ENCODE results near the gene RRAGB. TPM values are rescaled to one million over a fixed set of nuclear protein-coding genes. Genes with fewer than 3 reads are reported as not detected.
"Not testable (repeated sequence)": the region's sequence is repeated elsewhere in the genome, so short reads cannot be mapped to it uniquely, and the experiment has no call there.

The RRAGB gene
- total and polyA plus RNA-seq, 2 donors (not counting 1 experiment from before 2014, with no cell fraction given) = 21.3 to 31.4 TPM

DNA sequence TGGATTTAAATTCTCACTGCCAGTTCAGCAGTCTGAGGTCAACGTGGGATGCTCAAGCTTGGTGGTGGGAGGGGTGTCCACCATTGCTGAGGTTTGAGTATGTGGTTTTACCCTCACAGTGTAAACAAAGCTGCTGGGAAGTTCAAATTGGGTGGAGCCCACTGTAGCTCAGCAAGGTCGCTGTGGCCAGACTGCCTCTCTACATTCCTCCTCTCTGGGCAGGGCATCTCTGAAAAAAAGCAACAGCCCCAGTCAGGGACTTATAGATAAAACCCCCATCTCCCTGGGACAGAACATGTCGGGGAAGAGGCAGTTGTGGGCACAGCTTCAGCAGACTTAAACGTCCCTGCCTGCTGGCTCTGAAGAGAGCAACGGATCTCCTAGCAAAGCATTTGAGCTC lies 14.9 kb upstream of the RRAGB start:
- CTCF ChIA-PET = interaction anchor here (0.8 kb wide), 1 partner anchor 15 kb away, joined by 3 read pairs; the partner anchor contains the start of gene RRAGB
- Mint-ChIP-seq H3K9me3 (ENCODE audit: insufficient read depth) (peaks cover 2% of the 10 kb centered on the region), H3K4me1 (peaks cover 9% of the 10 kb centered on the region)

DNA sequence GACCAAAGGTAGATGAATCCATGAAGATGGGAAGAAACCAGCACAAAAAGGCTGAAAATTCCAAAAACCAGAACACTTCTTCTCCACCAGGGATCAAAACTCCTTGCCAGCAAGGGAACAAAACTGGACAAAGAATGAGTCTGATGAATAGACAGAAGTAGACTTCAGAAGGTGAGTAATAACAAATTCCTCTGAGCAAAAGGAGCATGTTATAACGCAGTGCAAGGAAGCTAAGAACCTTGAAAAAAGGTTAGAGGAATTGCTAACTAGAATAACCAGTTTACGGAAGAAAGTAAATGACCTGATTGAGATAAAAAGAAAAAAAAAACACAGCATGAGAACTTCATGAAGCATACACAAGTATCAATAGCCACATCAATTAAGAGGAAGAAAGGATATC lies 14.1 kb upstream of the RRAGB start:
- H3K27me3 Mint-ChIP-seq; H3K4me3 ChIP-seq (ENCODE audit: control extremely low read depth in 1 of 5, extremely low read depth in 1 of 5, insufficient read depth in 1 of 5, low read depth in 2 of 5, low read length in 4 of 5); ATAC-seq (ENCODE audit: low read depth); DNase-seq; H3K9me3 Mint-ChIP-seq (ENCODE audit: insufficient read depth); H3K4me3 Mint-ChIP-seq; H3K4me1 ChIP-seq (ENCODE audit: control insufficient read depth in 2 of 2, insufficient read depth in 2 of 2, low read length in 2 of 2); H3K79me2 ChIP-seq (ENCODE audit: control insufficient read depth, insufficient read depth, low read length); H3K4me1 Mint-ChIP-seq; H3K27ac Mint-ChIP-seq; H4K20me1 ChIP-seq (ENCODE audit: control insufficient read depth, insufficient read depth, low read length, poor library complexity, severe bottlenecking); H3K27me3 ChIP-seq (replicated peaks in 1 of 4; ENCODE audit: control extremely low read depth in 1 of 4, control insufficient read depth in 3 of 4, insufficient read depth in 4 of 4, low read length in 3 of 4); POLR2A ChIA-PET; H2AFZ ChIP-seq (ENCODE audit: insufficient read depth, low read depth, low read length, poor library complexity, severe bottlenecking); H3K9ac ChIP-seq (ENCODE audit: low read length); H3K27ac ChIP-seq (ENCODE audit: low read length in 2 of 2); H3K4me2 ChIP-seq (replicated peaks; ENCODE audit: low read depth, low read length, poor library complexity, severe bottlenecking); H3K36me3 ChIP-seq (replicated peaks in 1 of 2; ENCODE audit: control extremely low read depth in 1 of 2, control insufficient read depth in 1 of 2, extremely low read depth in 1 of 2, insufficient read depth in 2 of 2, low read length in 1 of 2); intact Hi-C loops (cut with micrococcal nuclease): not testable (repeated sequence)
- H3K9me3 ChIP-seq (ENCODE audit: control extremely low read depth in 1 of 3, control insufficient read depth in 2 of 3, insufficient read depth in 1 of 3, low read length in 2 of 3) = peaks cover 0 to 12% (median 0%) of the 10 kb centered on the region in 3 donors
- CTCF ChIA-PET = interaction anchor here (0.8 kb wide), 1 partner anchor 14 kb away, joined by 3 read pairs; the partner anchor contains the start of gene RRAGB
- WGBS (ENCODE audit: insufficient coverage) = no CpG with 5 or more reads among the region's 2 CpGs

More for the DNA sequence above, 14.9 kb upstream of the RRAGB start:
- POLR2A ChIA-PET = no interaction called here
- Histone ChIP-seq H3K79me2 (ENCODE audit: control insufficient read depth, insufficient read depth, low read length) (no peaks in the 10 kb centered on the region), H3K4me3 (ENCODE audit: control extremely low read depth in 1 of 5, extremely low read depth in 1 of 5, insufficient read depth in 1 of 5, low read depth in 2 of 5, low read length in 4 of 5) (no peak overlapping the region), H3K36me3 (replicated peaks in 1 of 2; ENCODE audit: control extremely low read depth in 1 of 2, control insufficient read depth in 1 of 2, extremely low read depth in 1 of 2, insufficient read depth in 2 of 2, low read length in 1 of 2) (no peaks in the 10 kb centered on the region), H3K4me2 (replicated peaks; ENCODE audit: low read depth, low read length, poor library complexity, severe bottlenecking) (no peak overlapping the region), H4K20me1 (ENCODE audit: control insufficient read depth, insufficient read depth, low read length, poor library complexity, severe bottlenecking) (no peaks in the 10 kb centered on the region), H2AFZ (ENCODE audit: insufficient read depth, low read depth, low read length, poor library complexity, severe bottlenecking) (no peak overlapping the region), H3K9ac (ENCODE audit: low read length) (no peak overlapping the region), H3K4me1 (ENCODE audit: control insufficient read depth in 2 of 2, insufficient read depth in 2 of 2, low read length in 2 of 2) (no peaks in the 10 kb centered on the region), H3K27me3 (replicated peaks in 1 of 4; ENCODE audit: control extremely low read depth in 1 of 4, control insufficient read depth in 3 of 4, insufficient read depth in 4 of 4, low read length in 3 of 4) (no peaks in the 10 kb centered on the region), H3K27ac (ENCODE audit: low read length in 2 of 2) (no peak overlapping the region), H3K9me3 (ENCODE audit: control extremely low read depth in 1 of 3, control insufficient read depth in 2 of 3, insufficient read depth in 1 of 3, low read length in 2 of 3) (peaks cover 0 to 12% (median 0%) of the 10 kb centered on the region in 3 donors)
- H3K27me3 Mint-ChIP-seq = peaks cover 6% of the 10 kb centered on the region
- H3K27ac Mint-ChIP-seq = no peak overlapping the region
- H3K4me3 Mint-ChIP-seq = no peak overlapping the region
- intact Hi-C loops (cut with micrococcal nuclease) = no loop called here
- DNase-seq (no peak), ATAC-seq (ENCODE audit: low read depth) (no peak)
- WGBS (ENCODE audit: insufficient coverage) = no CpG with 5 or more reads among the region's 5 CpGs
- TF ChIP-seq EZH2 (IDR thresholded peaks at IDR 0.05; ENCODE audit: borderline replicate concordance, insufficient read depth, low read depth, low read length, poor library complexity, severe bottlenecking) = no peak
- TF ChIP-seq, protein P1, sequence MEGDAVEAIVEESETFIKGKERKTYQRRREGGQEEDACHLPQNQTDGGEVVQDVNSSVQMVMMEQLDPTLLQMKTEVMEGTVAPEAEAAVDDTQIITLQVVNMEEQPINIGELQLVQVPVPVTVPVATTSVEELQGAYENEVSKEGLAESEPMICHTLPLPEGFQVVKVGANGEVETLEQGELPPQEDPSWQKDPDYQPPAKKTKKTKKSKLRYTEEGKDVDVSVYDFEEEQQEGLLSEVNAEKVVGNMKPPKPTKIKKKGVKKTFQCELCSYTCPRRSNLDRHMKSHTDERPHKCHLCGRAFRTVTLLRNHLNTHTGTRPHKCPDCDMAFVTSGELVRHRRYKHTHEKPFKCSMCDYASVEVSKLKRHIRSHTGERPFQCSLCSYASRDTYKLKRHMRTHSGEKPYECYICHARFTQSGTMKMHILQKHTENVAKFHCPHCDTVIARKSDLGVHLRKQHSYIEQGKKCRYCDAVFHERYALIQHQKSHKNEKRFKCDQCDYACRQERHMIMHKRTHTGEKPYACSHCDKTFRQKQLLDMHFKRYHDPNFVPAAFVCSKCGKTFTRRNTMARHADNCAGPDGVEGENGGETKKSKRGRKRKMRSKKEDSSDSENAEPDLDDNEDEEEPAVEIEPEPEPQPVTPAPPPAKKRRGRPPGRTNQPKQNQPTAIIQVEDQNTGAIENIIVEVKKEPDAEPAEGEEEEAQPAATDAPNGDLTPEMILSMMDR (IDR thresholded peaks at IDR 0.05) = no peak

DNA sequence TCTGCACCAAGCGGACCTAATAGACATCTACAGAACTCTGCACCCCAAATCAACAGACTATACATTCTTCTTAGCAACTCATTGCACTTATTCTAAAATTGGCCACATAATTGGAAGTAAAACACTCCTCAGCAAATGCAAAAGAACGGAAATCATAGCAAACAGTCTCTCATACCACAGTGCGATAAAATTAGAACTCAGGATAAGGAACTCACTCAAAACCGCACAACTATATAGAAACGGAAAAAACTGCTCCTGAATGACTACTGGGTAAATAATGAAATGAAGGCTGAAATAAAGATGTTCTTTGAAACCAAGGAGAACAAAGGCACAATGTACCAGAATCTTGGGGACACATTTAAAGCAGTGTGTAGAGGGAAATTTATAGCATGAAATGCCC lies 12.5 kb upstream of the RRAGB start:
- H3K9me3 Mint-ChIP-seq (ENCODE audit: insufficient read depth); H3K27me3 ChIP-seq (replicated peaks in 1 of 4; ENCODE audit: control extremely low read depth in 1 of 4, control insufficient read depth in 3 of 4, insufficient read depth in 4 of 4, low read length in 3 of 4); H3K36me3 ChIP-seq (replicated peaks in 1 of 2; ENCODE audit: control extremely low read depth in 1 of 2, control insufficient read depth in 1 of 2, extremely low read depth in 1 of 2, insufficient read depth in 2 of 2, low read length in 1 of 2); intact Hi-C loops (cut with micrococcal nuclease); H4K20me1 ChIP-seq (ENCODE audit: control insufficient read depth, insufficient read depth, low read length, poor library complexity, severe bottlenecking); DNase-seq; CTCF ChIA-PET; H3K4me3 Mint-ChIP-seq; H3K4me2 ChIP-seq (replicated peaks; ENCODE audit: low read depth, low read length, poor library complexity, severe bottlenecking); H2AFZ ChIP-seq (ENCODE audit: insufficient read depth, low read depth, low read length, poor library complexity, severe bottlenecking); H3K27me3 Mint-ChIP-seq; H3K4me3 ChIP-seq (ENCODE audit: control extremely low read depth in 1 of 5, extremely low read depth in 1 of 5, insufficient read depth in 1 of 5, low read depth in 2 of 5, low read length in 4 of 5); H3K79me2 ChIP-seq (ENCODE audit: control insufficient read depth, insufficient read depth, low read length); ATAC-seq (ENCODE audit: low read depth); POLR2A ChIA-PET; H3K9ac ChIP-seq (ENCODE audit: low read length); H3K27ac Mint-ChIP-seq; H3K4me1 ChIP-seq (ENCODE audit: control insufficient read depth in 2 of 2, insufficient read depth in 2 of 2, low read length in 2 of 2); H3K27ac ChIP-seq (ENCODE audit: low read length in 2 of 2); H3K4me1 Mint-ChIP-seq: not testable (repeated sequence)
- WGBS (ENCODE audit: insufficient coverage) = 29% methylated on average over 1 of the region's 5 CpGs
- peaks cover 0 to 12% (median 4%) of the 10 kb centered on the region in 3 donors for H3K9me3 ChIP-seq (ENCODE audit: control extremely low read depth in 1 of 3, control insufficient read depth in 2 of 3, insufficient read depth in 1 of 3, low read length in 2 of 3)
